Measurements from ENCODE around the gene COL15A1. TPM values are rescaled to one million over a fixed set of nuclear protein-coding genes. Genes with fewer than 3 reads are reported as not detected.

Gene COL15A1
- total RNA-seq, 1 experiment from 2014 or later = 0.22 TPM

DNA sequence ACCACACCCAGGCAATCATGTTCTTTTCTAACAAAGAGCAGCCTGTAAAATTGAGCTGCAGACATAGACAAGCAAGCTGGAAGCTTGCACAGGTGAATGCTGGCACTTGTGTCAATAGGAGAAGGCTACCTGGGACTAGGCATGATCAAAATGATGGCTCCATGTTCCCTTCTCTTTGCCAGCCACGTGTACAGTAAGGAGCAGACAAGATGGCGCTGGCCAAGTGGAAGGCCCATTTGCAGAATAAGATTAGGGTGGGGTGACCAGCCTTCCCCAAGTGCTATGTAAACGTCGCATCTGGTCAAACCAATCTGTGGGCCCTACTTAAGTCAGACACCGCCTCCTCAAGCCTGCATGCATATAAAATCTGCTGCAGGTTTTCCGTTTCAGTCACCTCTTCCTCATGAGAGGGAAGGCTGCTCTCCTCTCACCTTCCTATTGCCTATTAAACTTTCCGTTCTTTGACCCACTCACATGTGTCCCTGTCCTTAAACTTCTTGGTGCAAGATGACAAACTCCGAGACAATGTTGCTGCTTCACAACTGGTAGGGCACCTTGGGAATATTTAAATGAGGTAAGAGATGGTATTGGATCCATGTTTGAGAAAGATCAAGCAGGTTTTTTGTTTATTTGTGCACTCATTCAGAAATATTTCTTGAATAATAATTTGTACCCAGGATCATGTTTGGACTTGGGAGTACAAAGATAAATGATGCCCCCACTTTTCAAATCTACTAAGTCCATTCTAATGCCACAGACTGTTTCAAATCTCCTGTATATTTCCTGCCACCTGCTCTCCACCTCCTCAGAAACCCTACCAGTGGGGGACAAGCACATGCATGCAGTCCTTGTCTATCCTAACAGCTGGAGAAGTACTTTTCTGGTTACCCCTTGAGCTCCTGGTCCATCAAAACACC is 130.5 kb downstream of the COL15A1 start:
- no peak overlapping the region for H3K27ac Mint-ChIP-seq
- ChIA-PET POLR2A (no interaction called here), CTCF (no interaction called here)
- no peak for TF ChIP-seq ZNF396 (CRISPR knock-in tag; IDR thresholded peaks at IDR 0.05; ENCODE audit: borderline replicate concordance)
- TF ChIP-seq RORB (CRISPR knock-in tag; IDR thresholded peaks at IDR 0.05) = no peak
- no peak for TF ChIP-seq TEAD4 (CRISPR knock-in tag; IDR thresholded peaks at IDR 0.05)
- TF ChIP-seq, protein P1, sequence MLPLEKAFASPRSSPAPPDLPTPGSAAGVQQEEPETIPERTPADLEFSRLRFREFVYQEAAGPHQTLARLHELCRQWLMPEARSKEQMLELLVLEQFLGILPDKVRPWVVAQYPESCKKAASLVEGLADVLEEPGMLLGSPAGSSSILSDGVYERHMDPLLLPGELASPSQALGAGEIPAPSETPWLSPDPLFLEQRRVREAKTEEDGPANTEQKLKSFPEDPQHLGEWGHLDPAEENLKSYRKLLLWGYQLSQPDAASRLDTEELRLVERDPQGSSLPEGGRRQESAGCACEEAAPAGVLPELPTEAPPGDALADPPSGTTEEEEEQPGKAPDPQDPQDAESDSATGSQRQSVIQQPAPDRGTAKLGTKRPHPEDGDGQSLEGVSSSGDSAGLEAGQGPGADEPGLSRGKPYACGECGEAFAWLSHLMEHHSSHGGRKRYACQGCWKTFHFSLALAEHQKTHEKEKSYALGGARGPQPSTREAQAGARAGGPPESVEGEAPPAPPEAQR (CRISPR knock-in tag; IDR thresholded peaks at IDR 0.05) = no peak
- TF ChIP-seq, protein P2, sequence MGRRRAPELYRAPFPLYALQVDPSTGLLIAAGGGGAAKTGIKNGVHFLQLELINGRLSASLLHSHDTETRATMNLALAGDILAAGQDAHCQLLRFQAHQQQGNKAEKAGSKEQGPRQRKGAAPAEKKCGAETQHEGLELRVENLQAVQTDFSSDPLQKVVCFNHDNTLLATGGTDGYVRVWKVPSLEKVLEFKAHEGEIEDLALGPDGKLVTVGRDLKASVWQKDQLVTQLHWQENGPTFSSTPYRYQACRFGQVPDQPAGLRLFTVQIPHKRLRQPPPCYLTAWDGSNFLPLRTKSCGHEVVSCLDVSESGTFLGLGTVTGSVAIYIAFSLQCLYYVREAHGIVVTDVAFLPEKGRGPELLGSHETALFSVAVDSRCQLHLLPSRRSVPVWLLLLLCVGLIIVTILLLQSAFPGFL (CRISPR knock-in tag; IDR thresholded peaks at IDR 0.05; ENCODE audit: borderline replicate concordance) = no peak
- no peak for TF ChIP-seq OVOL2 (CRISPR knock-in tag; IDR thresholded peaks at IDR 0.05; ENCODE audit: borderline replicate concordance)
- no peak for TF ChIP-seq SP1 (CRISPR knock-in tag; conservative IDR thresholded peaks at IDR 0.05)
- no peak for ATAC-seq
- H3K9me3 Mint-ChIP-seq = peaks cover 6% of the 10 kb centered on the region; the same call in 1 of the 2 replicates
- DNase-seq (ENCODE audit: low spot score) = no peak
- H3K27me3 Mint-ChIP-seq (ENCODE audit: low read depth) = no peaks in the 10 kb centered on the region
- H3K36me3 Mint-ChIP-seq = no peaks in the 10 kb centered on the region
- no peak overlapping the region for H3K4me3 Mint-ChIP-seq
- peaks cover 6% of the 10 kb centered on the region; the same call in 1 of the 2 replicates for H3K4me1 Mint-ChIP-seq

DNA sequence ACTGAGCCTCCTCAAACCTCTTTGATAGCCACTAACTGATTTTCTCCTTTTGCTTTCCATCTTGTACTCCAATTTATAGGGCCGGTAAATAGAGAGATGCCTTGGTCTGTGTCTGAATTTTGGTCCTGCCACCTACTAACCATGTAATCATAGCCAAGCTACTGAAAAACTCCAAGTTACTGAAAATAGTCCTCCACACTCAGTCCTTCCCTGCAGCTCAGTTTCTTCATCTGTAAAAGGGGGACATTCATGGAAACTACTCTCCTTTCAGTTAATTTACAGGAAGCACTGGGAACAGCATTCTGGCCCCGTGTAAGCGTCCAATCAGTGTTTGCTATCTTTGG is 131.2 kb downstream of the COL15A1 start:
- Mint-ChIP-seq H3K4me1 (peaks cover 6% of the 10 kb centered on the region; the same call in 1 of the 2 replicates), H3K36me3 (no peaks in the 10 kb centered on the region), H3K4me3 (no peak overlapping the region), H3K27me3 (ENCODE audit: low read depth) (no peaks in the 10 kb centered on the region), H3K9me3 (peaks cover 6% of the 10 kb centered on the region; the same call in 1 of the 2 replicates), H3K27ac (no peak overlapping the region)
- ChIA-PET CTCF (interaction anchor here (0.6 kb wide), 1 partner anchor 227 kb away, joined by 3 read pairs; no protein-coding TSS in a partner anchor), POLR2A (no interaction called here)
- ATAC-seq = no peak
- no peak for DNase-seq (ENCODE audit: low spot score)
- no peak for TF ChIP-seq ZNF671 (CRISPR knock-in tag; IDR thresholded peaks at IDR 0.05)
- TF ChIP-seq, protein P3, sequence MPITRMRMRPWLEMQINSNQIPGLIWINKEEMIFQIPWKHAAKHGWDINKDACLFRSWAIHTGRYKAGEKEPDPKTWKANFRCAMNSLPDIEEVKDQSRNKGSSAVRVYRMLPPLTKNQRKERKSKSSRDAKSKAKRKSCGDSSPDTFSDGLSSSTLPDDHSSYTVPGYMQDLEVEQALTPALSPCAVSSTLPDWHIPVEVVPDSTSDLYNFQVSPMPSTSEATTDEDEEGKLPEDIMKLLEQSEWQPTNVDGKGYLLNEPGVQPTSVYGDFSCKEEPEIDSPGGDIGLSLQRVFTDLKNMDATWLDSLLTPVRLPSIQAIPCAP (CRISPR knock-in tag; IDR thresholded peaks at IDR 0.05) = no peak
- TF ChIP-seq, protein P4, sequence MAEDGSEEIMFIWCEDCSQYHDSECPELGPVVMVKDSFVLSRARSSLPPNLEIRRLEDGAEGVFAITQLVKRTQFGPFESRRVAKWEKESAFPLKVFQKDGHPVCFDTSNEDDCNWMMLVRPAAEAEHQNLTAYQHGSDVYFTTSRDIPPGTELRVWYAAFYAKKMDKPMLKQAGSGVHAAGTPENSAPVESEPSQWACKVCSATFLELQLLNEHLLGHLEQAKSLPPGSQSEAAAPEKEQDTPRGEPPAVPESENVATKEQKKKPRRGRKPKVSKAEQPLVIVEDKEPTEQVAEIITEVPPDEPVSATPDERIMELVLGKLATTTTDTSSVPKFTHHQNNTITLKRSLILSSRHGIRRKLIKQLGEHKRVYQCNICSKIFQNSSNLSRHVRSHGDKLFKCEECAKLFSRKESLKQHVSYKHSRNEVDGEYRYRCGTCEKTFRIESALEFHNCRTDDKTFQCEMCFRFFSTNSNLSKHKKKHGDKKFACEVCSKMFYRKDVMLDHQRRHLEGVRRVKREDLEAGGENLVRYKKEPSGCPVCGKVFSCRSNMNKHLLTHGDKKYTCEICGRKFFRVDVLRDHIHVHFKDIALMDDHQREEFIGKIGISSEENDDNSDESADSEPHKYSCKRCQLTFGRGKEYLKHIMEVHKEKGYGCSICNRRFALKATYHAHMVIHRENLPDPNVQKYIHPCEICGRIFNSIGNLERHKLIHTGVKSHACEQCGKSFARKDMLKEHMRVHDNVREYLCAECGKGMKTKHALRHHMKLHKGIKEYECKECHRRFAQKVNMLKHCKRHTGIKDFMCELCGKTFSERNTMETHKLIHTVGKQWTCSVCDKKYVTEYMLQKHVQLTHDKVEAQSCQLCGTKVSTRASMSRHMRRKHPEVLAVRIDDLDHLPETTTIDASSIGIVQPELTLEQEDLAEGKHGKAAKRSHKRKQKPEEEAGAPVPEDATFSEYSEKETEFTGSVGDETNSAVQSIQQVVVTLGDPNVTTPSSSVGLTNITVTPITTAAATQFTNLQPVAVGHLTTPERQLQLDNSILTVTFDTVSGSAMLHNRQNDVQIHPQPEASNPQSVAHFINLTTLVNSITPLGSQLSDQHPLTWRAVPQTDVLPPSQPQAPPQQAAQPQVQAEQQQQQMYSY (CRISPR knock-in tag; IDR thresholded peaks at IDR 0.05) = no peak
- TF ChIP-seq, protein P5, sequence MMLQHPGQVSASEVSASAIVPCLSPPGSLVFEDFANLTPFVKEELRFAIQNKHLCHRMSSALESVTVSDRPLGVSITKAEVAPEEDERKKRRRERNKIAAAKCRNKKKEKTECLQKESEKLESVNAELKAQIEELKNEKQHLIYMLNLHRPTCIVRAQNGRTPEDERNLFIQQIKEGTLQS (CRISPR knock-in tag; conservative IDR thresholded peaks at IDR 0.05) = no peak
- TF ChIP-seq, protein P6, sequence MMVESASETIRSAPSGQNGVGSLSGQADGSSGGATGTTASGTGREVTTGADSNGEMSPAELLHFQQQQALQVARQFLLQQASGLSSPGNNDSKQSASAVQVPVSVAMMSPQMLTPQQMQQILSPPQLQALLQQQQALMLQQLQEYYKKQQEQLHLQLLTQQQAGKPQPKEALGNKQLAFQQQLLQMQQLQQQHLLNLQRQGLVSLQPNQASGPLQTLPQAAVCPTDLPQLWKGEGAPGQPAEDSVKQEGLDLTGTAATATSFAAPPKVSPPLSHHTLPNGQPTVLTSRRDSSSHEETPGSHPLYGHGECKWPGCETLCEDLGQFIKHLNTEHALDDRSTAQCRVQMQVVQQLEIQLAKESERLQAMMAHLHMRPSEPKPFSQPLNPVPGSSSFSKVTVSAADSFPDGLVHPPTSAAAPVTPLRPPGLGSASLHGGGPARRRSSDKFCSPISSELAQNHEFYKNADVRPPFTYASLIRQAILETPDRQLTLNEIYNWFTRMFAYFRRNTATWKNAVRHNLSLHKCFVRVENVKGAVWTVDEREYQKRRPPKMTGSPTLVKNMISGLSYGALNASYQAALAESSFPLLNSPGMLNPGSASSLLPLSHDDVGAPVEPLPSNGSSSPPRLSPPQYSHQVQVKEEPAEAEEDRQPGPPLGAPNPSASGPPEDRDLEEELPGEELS (CRISPR knock-in tag; IDR thresholded peaks at IDR 0.05) = no peak
- no peak for TF ChIP-seq SMAD3 (CRISPR knock-in tag; IDR thresholded peaks at IDR 0.05; ENCODE audit: borderline replicate concordance)
- TF ChIP-seq MYBL2 (CRISPR knock-in tag; IDR thresholded peaks at IDR 0.05) = no peak
- TF ChIP-seq, protein P7, sequence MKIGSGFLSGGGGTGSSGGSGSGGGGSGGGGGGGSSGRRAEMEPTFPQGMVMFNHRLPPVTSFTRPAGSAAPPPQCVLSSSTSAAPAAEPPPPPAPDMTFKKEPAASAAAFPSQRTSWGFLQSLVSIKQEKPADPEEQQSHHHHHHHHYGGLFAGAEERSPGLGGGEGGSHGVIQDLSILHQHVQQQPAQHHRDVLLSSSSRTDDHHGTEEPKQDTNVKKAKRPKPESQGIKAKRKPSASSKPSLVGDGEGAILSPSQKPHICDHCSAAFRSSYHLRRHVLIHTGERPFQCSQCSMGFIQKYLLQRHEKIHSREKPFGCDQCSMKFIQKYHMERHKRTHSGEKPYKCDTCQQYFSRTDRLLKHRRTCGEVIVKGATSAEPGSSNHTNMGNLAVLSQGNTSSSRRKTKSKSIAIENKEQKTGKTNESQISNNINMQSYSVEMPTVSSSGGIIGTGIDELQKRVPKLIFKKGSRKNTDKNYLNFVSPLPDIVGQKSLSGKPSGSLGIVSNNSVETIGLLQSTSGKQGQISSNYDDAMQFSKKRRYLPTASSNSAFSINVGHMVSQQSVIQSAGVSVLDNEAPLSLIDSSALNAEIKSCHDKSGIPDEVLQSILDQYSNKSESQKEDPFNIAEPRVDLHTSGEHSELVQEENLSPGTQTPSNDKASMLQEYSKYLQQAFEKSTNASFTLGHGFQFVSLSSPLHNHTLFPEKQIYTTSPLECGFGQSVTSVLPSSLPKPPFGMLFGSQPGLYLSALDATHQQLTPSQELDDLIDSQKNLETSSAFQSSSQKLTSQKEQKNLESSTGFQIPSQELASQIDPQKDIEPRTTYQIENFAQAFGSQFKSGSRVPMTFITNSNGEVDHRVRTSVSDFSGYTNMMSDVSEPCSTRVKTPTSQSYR (CRISPR knock-in tag; IDR thresholded peaks at IDR 0.05) = no peak
- TF ChIP-seq, protein P8, sequence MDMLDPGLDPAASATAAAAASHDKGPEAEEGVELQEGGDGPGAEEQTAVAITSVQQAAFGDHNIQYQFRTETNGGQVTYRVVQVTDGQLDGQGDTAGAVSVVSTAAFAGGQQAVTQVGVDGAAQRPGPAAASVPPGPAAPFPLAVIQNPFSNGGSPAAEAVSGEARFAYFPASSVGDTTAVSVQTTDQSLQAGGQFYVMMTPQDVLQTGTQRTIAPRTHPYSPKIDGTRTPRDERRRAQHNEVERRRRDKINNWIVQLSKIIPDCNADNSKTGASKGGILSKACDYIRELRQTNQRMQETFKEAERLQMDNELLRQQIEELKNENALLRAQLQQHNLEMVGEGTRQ (CRISPR knock-in tag; IDR thresholded peaks at IDR 0.05) = no peak
- TF ChIP-seq, protein P2 (CRISPR knock-in tag; IDR thresholded peaks at IDR 0.05; ENCODE audit: borderline replicate concordance) = no peak
- TF ChIP-seq GTF2I (CRISPR knock-in tag; conservative IDR thresholded peaks at IDR 0.05) = no peak
- no peak for TF ChIP-seq ATF1 (CRISPR knock-in tag; IDR thresholded peaks at IDR 0.05)
- TF ChIP-seq NR1H2 (CRISPR knock-in tag; IDR thresholded peaks at IDR 0.05) = no peak

Data from WTC11 (cell line).